ACHN (cell line): Measurements from ENCODE around the gene TLR4.

Experiments
- DNase-seq: peaks from one replicate; pipeline ENCODE4 v3.0.0-alpha.2; 2015
- in situ Hi-C: cut with HindIII; loops from 2 replicates; pipeline ENCODE4 v1.10.0; 2017; ENCODE audit warnings: low sequenced_read_pairs, low pct_ligation_motif_present, low pct_unique_long_range_greater_than_20kb

TLR4 gene

GRCh38 chr9:117706421-117707116 lies 2.4 kb downstream of the TLR4 start:
- in situ Hi-C loops, result no loop called here
- no peak for DNase-seq

GRCh38 chr9:117707561-117707960 lies 3.4 kb downstream of the TLR4 start:
- in situ Hi-C loops, result no loop called here
- no peak for DNase-seq

- DNase-seq, result no peak
- in situ Hi-C loops, result no loop called here
These were observed 5.7 kb downstream of the TLR4 start for GRCh38 chr9:117709936-117710335.

- in situ Hi-C loops, result no loop called here
- DNase-seq, result no peak
These were observed 10.1 kb downstream of the TLR4 start for GRCh38 chr9:117714282-117714681.

- in situ Hi-C loops, result no loop called here
These were observed 11.3 kb downstream of the TLR4 start for GRCh38 chr9:117715411-117715989.

GRCh38 chr9:117718085-117718484 lies 13.9 kb downstream of the TLR4 start:
- DNase-seq, result no peak
- in situ Hi-C loops, result no loop called here

More at GRCh38 chr9:117715411-117715989, 11.3 kb downstream of the TLR4 start:
- no peak for DNase-seq

- no peak for DNase-seq
- in situ Hi-C loops, result no loop called here
These were observed 14.5 kb downstream of the TLR4 start for GRCh38 chr9:117718701-117719100.

GRCh38 chr9:117719161-117719920 lies 15.1 kb downstream of the TLR4 start:
- in situ Hi-C loops, result no loop called here
- DNase-seq, result no peak

GRCh38 chr9:117720066-117720465 lies 15.9 kb downstream of the TLR4 start:
- DNase-seq, result no peak
- in situ Hi-C loops, result no loop called here

GRCh38 chr9:117720555-117720954 lies 16.4 kb downstream of the TLR4 start:
- DNase-seq, result no peak
- in situ Hi-C loops, result no loop called here

- no peak for DNase-seq
- in situ Hi-C loops, result no loop called here
These were observed 16.8 kb downstream of the TLR4 start for GRCh38 chr9:117720987-117721386.

GRCh38 chr9:117722108-117722761 lies 18.0 kb downstream of the TLR4 start:
- in situ Hi-C loops, result no loop called here
- DNase-seq, result no peak

- in situ Hi-C loops, result no loop called here
- no peak for DNase-seq
These were observed 19.9 kb downstream of the TLR4 start for GRCh38 chr9:117723986-117724625.

- DNase-seq, result no peak
- in situ Hi-C loops, result no loop called here
These were observed 21.3 kb downstream of the TLR4 start for GRCh38 chr9:117725426-117725887.

- in situ Hi-C loops, result no loop called here
- DNase-seq, result no peak
These were observed 25.2 kb downstream of the TLR4 start for GRCh38 chr9:117729375-117729774.

- in situ Hi-C loops, result no loop called here
- DNase-seq, result no peak
These were observed 28.3 kb downstream of the TLR4 start for GRCh38 chr9:117732494-117732893.

- no peak for DNase-seq
- in situ Hi-C loops, result no loop called here
These were observed 29.3 kb downstream of the TLR4 start for GRCh38 chr9:117733465-117733864.

- in situ Hi-C loops, result no loop called here
- no peak for DNase-seq
These were observed 29.9 kb downstream of the TLR4 start for GRCh38 chr9:117734082-117734481.
